Measurements from ENCODE around the gene TMEM174. TPM values are rescaled to one million over a fixed set of nuclear protein-coding genes. Genes with fewer than 3 reads are reported as not detected.

Gene TMEM174
- total RNA-seq, 1 donor from 2014 or later: not detected

DNA sequence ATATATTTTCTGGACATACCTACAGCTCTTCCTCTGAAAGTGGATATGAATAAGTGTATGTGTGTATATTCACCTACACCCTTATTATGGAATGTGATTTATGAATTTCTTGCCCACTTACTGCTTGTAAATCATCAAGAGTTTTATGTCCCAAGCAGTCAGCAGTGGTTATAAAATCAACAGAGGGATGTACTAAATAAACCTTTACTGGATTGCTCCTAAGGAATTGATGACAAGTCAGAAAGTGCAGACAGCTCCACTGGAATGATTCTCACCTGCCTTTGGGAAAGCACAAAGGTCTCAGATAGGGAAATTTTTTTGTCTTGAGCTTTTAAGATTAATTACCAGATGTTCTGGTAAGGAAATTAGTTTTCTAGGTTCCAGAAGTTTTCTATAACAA lies 9.3 kb downstream of the TMEM174 start:
- Mint-ChIP-seq H3K9me3 (ENCODE audit: unreplicated experiment) (no peaks in the 10 kb centered on the region), H3K4me1 (ENCODE audit: low read depth, unreplicated experiment) (peaks cover 1% of the 10 kb centered on the region), H3K27ac (ENCODE audit: unreplicated experiment) (no peak overlapping the region), H3K4me3 (ENCODE audit: unreplicated experiment) (no peak overlapping the region), H3K36me3 (ENCODE audit: unreplicated experiment) (peaks cover 9% of the 10 kb centered on the region), H3K27me3 (ENCODE audit: unreplicated experiment) (no peaks in the 10 kb centered on the region)
- no peak for DNase-seq
- TF ChIP-seq, protein P1, sequence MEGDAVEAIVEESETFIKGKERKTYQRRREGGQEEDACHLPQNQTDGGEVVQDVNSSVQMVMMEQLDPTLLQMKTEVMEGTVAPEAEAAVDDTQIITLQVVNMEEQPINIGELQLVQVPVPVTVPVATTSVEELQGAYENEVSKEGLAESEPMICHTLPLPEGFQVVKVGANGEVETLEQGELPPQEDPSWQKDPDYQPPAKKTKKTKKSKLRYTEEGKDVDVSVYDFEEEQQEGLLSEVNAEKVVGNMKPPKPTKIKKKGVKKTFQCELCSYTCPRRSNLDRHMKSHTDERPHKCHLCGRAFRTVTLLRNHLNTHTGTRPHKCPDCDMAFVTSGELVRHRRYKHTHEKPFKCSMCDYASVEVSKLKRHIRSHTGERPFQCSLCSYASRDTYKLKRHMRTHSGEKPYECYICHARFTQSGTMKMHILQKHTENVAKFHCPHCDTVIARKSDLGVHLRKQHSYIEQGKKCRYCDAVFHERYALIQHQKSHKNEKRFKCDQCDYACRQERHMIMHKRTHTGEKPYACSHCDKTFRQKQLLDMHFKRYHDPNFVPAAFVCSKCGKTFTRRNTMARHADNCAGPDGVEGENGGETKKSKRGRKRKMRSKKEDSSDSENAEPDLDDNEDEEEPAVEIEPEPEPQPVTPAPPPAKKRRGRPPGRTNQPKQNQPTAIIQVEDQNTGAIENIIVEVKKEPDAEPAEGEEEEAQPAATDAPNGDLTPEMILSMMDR (IDR thresholded peaks at IDR 0.05; ENCODE audit: partially characterized antibody, unreplicated experiment): no peak

DNA sequence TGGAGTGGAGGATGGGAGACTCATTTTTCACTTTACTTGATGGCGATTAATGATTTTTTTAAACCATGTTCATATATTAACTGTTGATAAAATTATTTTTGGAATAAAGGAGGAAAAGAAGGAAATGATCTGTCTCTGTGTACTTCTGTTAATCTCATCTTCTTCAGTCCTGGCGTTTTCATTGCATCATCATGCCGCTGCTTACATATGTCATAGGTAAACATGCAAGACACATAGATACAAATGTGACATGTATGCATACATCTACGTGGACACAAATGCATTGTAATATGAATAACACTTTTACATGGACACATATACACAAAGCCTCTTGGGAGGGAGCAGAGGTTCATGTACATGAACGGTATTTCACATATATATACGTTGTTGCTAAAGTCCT lies 10.0 kb downstream of the TMEM174 start:
- no peaks in the 10 kb centered on the region for H3K27me3 Mint-ChIP-seq (ENCODE audit: unreplicated experiment)
- peaks cover 1% of the 10 kb centered on the region for H3K4me1 Mint-ChIP-seq (ENCODE audit: low read depth, unreplicated experiment)
- no peak overlapping the region for H3K27ac Mint-ChIP-seq (ENCODE audit: unreplicated experiment)
- DNase-seq: no peak
- no peak overlapping the region for H3K4me3 Mint-ChIP-seq (ENCODE audit: unreplicated experiment)
- TF ChIP-seq, protein P1 (IDR thresholded peaks at IDR 0.05; ENCODE audit: partially characterized antibody, unreplicated experiment): no peak
- peaks cover 9% of the 10 kb centered on the region for H3K36me3 Mint-ChIP-seq (ENCODE audit: unreplicated experiment)
- H3K9me3 Mint-ChIP-seq (ENCODE audit: unreplicated experiment): no peaks in the 10 kb centered on the region

DNA sequence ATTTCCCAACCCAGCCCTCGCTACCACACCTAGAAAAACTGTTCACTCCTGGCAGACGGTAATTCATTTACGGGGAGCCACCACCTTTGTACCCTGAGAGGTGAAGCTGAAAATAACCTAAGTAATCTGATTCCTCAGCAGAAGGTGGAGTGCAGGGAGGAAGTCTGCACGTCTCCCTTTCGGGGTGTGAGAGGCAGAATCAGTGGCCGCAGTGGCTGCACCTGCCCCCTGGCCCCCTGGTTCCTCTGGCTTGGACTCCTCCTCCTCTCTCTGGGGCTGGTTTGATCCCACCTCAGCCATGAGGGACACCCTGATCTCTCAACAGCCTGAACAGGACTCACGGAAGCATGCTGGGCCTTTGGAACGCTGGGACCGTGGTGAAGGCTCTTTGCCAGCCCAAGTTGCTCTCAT lies 10.5 kb downstream of the TMEM174 start:
- H3K27ac Mint-ChIP-seq (ENCODE audit: unreplicated experiment): no peak overlapping the region
- H3K27me3 Mint-ChIP-seq (ENCODE audit: unreplicated experiment): no peaks in the 10 kb centered on the region
- H3K36me3 Mint-ChIP-seq (ENCODE audit: unreplicated experiment): peaks cover 9% of the 10 kb centered on the region
- peaks cover 1% of the 10 kb centered on the region for H3K4me1 Mint-ChIP-seq (ENCODE audit: low read depth, unreplicated experiment)
- DNase-seq: no peak
- H3K4me3 Mint-ChIP-seq (ENCODE audit: unreplicated experiment): no peak overlapping the region
- no peaks in the 10 kb centered on the region for H3K9me3 Mint-ChIP-seq (ENCODE audit: unreplicated experiment)
- TF ChIP-seq, protein P1 (IDR thresholded peaks at IDR 0.05; ENCODE audit: partially characterized antibody, unreplicated experiment): no peak

DNA sequence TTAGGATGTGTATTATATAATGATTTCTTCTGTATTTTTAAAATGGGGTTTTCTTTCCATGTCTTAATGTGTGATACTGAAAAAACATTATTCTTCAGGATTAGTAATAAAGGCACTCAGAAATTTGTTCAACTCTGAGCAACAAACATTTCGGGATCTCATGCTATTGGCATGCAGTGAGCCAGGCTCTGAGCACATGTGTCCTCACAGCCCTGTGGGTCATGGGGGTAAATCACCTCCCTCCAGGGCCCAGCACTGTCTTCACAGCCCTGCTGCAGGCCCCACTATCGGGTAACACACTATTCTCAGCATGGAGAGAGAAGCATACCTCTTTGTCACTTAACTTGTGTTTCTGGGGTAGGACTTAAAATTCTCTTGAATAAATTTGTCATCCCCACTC lies 14.0 kb downstream of the TMEM174 start:
- TF ChIP-seq, protein P1 (IDR thresholded peaks at IDR 0.05; ENCODE audit: partially characterized antibody, unreplicated experiment): no peak
- H3K36me3 Mint-ChIP-seq (ENCODE audit: unreplicated experiment): peaks cover 5% of the 10 kb centered on the region
- H3K27ac Mint-ChIP-seq (ENCODE audit: unreplicated experiment): no peak overlapping the region
- no peak overlapping the region for H3K4me3 Mint-ChIP-seq (ENCODE audit: unreplicated experiment)
- no peaks in the 10 kb centered on the region for H3K9me3 Mint-ChIP-seq (ENCODE audit: unreplicated experiment)
- DNase-seq: no peak
- peaks cover 19% of the 10 kb centered on the region for H3K4me1 Mint-ChIP-seq (ENCODE audit: low read depth, unreplicated experiment)
- no peaks in the 10 kb centered on the region for H3K27me3 Mint-ChIP-seq (ENCODE audit: unreplicated experiment)

DNA sequence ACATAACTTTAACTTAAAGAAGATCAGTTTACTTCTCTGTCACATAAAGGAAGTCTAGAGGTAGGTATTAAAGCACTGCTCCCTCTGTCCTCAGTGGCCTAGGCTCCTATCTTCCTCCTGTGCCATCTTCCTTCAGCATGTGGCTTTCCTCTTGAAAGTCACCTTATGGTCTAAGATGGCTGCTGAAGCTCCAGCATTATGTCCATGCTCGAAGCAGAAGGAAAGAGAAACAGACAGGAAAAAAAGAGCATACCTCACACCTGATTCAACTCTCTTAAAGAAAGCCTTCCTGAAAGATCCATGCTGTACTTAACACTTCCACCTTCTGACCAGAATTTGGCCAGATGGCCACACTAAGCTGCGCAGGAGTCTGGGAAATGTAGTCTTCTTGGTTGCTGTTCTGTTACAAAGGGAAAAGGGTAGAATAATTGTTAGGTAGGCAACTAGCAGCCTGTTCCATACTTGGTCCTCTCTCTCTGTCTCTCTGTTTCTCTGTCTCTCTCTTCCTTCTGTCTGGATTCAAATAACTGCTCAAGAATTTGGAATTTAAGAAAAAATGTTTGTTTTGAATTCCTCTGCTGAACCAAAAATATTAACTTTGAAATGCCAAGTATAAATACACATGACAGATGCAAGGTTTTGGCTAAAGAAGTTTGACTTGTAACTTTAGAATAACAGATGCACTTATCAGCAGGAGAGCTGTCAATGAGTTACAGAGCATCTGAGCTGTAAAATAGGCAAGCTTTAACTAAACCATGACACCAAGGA lies 16.0 kb downstream of the TMEM174 start:
- H3K4me1 Mint-ChIP-seq (ENCODE audit: low read depth, unreplicated experiment): peaks cover 17% of the 10 kb centered on the region
- TF ChIP-seq, protein P1 (IDR thresholded peaks at IDR 0.05; ENCODE audit: partially characterized antibody, unreplicated experiment): no peak
- peak overlapping the region; percentile 36 for H3K4me3 Mint-ChIP-seq (ENCODE audit: unreplicated experiment)
- peak overlapping the region; percentile 35 for H3K27ac Mint-ChIP-seq (ENCODE audit: unreplicated experiment)
- H3K36me3 Mint-ChIP-seq (ENCODE audit: unreplicated experiment): peaks cover 5% of the 10 kb centered on the region
- no peak for DNase-seq
- no peaks in the 10 kb centered on the region for H3K9me3 Mint-ChIP-seq (ENCODE audit: unreplicated experiment)
- H3K27me3 Mint-ChIP-seq (ENCODE audit: unreplicated experiment): no peaks in the 10 kb centered on the region
